Hematopoietic multipotent progenitor cell treated with erythropoietin and hydrocortisone succinate and interleukin-3 and kit ligand, for 17 days (in vitro differentiated cells): Measurements from ENCODE around the gene HSP90B1.

Experiments
- DNase-seq: peaks from one replicate; pipeline ENCODE4 v3.0.0-alpha.2; 2015; ENCODE audit warnings: low spot score

The HSP90B1 gene

GRCh38 chr12:103930034-103930786, at the start of gene HSP90B1:
TSS of gene HSP90B1 (plus strand) at chr12:103930410. CDS start at chr12:103930516, 106 bp downstream.
- peak; percentile 100 for DNase-seq

- DNase-seq: no peak
These were observed 48.9 kb upstream of the HSP90B1 start for GRCh38 chr12:103881261-103881660.

DNA sequence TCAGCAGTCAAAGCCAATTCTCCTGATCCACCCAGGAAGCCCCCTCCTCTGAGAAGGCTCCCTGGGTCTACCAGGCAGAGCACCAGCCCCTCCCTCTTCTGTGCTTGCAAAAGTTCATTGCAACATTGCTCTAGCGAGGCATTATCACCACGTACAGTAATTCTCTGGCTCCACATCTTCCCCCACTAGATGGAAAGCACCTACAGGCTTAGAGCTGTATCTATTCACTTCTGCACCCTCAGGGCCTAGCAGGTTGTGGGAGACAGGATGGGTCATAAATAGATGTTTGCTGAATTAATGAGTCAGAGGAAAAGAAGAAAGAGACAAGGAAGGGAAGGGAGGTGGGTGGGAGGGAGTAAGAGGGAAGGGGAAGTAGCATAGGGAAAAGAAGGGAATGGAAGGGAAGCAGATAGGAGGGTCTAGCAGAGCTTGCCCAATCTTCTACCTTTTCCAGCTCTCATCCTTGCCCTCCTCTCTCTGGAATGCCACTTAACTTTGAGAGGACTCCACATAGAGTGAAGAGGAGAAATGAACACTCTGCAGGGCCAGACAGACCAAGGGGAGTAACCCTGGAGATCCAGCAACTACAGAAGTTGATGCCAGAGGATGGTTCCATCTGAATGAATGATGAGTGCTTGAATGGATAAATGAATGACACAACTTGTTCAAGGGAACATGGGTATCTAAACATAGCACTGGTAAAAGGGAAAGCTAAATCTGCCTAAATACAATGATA, 47.2 kb upstream of the HSP90B1 start:
- no peak for DNase-seq

DNA sequence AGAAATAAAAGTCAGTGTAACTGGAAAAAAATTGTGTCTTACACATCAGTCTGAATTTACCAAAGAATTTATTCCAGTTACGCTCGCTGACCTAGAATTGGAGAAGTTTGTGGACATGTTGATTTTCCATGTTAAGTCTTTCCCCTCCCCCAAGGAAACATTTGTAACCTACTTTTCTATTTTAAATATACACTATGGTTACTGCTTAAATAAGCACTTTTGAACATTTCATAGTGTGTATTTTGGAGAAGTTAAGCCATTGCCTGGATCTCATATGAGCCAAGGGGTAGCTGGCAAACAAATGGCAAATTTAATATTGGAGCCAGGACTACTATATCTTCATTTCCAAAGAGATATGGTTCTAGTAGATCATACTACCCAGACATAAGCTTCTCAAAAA, 46.3 kb upstream of the HSP90B1 start:
- no peak for DNase-seq

GRCh38 chr12:103884316-103884715, 45.9 kb upstream of the HSP90B1 start:
- no peak for DNase-seq

DNA sequence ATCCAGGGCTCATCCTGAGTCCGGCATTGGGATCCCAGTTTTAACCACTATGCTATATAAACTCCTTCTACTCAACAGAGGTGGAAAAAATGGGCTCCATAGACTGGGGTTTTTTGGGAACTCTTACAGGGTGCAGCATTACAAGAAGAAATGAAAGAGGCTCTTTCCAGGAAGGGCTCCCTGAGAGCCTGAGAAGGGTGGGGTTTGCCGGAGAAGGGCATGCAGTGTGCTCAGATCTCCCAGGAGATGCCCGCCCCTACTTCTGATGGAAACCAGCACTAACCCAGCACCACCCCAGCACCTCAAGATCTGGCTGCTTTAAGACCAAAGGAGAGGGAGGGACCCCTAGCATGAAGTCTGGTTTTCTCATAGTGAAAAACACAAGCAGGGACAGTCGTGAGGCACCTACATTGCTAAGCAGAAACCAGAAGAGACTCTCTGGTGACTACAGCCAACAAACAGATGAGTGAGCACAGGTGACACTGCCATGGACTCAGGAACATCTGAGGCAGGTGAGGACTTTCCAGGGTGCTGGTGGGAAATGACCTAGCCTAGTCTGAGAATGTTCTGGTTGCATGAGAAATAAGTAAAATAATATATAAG, 43.9 kb upstream of the HSP90B1 start:
- no peak for DNase-seq

- DNase-seq: no peak
These were observed 42.5 kb upstream of the HSP90B1 start for GRCh38 chr12:103887738-103888137.

- no peak for DNase-seq
These were observed 32.9 kb upstream of the HSP90B1 start for GRCh38 chr12:103897316-103897715.

DNA sequence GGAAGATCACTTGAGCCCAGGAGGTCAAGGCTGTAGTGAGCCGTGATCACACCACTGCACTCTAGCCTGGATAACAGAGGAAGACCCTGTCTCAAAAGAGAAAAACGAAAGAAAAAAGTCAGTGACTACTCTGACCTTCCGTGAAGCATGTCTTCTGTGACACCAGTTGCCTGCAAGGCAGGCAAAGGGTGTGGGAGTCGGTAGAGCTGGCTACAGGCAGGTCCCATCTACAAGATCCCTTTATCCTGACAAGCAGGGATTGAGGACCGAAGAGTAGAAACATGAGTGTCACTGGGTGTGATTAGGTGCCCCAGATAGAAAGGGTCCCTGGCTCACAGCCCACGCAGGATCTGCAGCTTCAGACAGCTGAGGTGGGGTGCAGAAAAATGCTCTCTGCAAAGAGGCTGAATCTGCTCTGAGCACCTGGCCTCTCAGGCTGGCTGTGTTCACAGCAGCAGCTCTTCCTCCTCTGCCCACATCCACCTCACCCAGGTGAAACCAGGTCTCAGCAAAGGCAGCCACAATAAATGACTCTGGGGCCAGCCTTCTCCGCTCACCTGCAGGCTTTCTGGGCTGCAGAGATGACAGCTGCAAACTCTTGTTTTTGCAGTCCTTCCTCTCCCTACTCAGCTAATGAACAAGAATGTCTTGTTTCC, 28.6 kb upstream of the HSP90B1 start:
- DNase-seq: no peak

DNA sequence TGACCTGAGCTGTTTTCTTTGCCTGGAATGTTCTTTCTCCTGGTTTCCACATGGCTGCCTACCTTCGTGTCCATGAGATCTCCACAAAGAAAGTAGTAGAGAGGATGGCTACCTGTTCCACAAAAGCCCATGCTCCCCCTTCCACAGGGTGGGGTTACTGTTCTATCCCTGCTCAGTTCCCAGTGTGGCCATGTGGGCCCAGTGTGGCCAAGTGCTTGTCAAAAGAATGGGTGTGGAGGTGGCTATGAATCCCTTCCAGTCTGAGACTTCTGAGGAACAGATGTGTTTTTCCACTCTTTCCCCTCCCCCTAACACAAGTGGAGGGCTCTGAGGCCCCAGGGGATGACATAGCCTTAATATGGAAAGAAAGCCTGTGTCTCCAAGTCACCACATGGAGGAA, 26.2 kb upstream of the HSP90B1 start:
- no peak for DNase-seq

GRCh38 chr12:103905730-103906349, 24.4 kb upstream of the HSP90B1 start:
- DNase-seq: no peak

GRCh38 chr12:103908246-103908541, 22.0 kb upstream of the HSP90B1 start:
- DNase-seq: no peak

DNA sequence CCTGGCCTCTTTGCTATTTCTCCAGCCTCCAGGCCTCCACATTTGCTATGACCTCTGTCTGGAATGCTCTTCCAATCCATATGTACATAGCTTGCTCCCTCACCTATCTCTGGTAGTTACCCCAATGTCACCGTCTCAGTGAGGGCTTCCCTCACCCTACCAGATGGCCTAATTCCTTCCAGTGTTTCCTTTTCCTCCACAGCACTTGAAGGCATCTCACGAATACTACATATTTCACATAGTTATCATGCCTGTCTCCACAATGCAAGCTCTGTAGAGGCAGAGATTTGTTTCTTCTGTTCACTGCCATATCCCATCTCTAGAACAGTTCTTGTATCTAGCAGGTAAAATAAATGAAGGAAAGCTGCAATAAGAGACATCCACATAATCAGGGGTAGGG, 21.3 kb upstream of the HSP90B1 start:
- no peak for DNase-seq

GRCh38 chr12:103909811-103910210, 20.4 kb upstream of the HSP90B1 start:
- DNase-seq: no peak

DNA sequence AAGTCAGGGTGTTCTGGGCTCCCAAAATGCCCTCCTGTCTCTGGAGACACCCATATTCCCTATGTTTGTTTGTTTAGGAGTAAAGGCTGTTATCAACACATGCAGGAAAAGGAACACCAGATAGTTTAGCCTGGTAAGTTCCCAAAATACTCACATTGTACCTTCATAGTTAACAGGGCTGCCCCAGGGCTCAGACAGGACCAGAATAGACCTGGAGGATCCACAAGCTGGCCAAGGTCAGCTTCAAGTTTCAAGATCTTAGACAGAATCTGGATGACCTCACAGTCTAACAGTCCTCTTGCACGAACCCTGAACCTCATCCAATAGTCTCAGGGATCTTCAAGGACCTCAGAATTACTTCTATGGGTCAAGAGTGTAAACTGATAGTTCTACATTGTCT, 18.1 kb upstream of the HSP90B1 start:
- no peak for DNase-seq

DNA sequence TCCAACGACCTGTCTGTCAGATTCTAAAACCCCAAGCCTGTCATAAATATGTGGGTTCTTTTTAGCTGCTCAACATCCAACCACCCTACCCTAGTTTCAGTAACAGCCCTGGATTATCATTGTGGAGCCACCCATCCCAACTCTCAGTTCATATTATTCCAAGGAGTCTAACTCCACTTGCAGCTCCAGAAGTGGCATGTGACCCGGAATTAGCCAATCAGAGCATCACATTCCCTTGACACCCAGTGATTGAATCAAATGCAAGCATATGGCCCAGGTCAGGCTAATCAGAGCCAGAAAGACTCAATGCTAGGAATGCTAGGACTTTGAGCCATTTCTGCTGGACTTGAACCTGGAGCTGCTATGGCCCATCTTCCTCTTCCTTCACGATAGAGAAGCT, 17.1 kb upstream of the HSP90B1 start:
- DNase-seq: no peak

DNA sequence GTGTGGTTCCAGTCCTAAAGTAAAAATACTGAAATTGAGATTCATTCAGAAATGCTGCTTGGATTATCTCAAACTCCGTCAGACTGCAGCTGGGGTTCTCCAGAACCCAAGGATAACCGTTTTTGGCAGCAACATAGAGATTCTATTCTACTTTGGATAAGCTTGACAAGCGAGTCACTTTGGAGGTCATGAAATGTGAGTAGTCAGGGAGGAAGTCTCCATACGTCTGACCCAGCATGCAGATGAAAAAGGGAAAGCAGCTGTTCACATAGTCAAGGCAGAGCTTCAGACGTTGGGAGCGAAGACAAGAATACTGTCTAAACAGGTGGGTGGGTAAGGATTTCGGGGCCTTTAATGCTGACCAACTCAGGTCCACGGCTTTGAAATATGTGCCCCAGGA, 14.9 kb upstream of the HSP90B1 start:
- no peak for DNase-seq

DNA sequence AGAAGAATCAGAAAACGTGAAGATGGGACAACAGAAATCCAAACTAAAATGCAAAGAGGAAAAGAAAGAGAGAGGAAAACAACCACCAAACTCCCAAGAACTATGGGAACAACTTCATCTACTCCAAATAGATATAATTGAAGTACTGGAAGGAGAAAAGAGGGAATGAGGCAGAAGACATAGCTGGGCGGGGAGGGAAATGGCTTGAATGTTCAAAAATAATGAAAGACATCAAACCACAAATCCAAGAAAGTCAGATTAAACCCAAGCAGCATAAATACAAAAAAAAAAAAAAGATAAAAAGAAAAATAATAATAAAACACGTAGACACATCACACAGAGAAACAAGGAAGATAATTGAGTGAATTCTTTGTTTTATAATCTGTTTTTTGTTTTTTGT, 12.3 kb upstream of the HSP90B1 start:
- DNase-seq: no peak

GRCh38 chr12:103924761-103925641, 5.2 kb upstream of the HSP90B1 start:
- DNase-seq: no peak

DNA sequence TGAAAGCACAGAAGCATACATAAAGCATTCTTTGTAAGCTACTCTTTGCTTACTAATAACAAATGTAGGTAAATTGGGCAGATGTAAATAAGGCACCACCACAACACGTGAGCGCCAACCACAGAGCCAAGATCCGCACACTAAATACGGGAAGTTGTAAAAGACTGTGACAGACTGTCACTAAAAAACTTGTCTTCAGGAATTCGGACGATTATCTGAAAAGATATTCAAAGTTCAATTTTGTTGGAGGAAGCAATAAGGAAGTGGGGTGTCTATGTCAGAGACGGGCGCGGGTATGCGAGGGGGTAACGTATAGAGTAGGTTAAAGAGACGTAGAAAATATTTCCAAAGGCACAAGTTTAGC, 1.5 kb upstream of the HSP90B1 start:
- no peak for DNase-seq

GRCh38 chr12:103929046-103929783, 995 bp upstream of the HSP90B1 start:
- no peak for DNase-seq
